C4-2B (cell line): ENCODE data around the gene NPIPB4.
"Not testable (repeated sequence)": the region's sequence is repeated elsewhere in the genome, so short reads cannot be mapped to it uniquely, and the experiment has no call there.

ENCODE experiments used
- H3K27ac ChIP-seq: fragments of 450-650 bp; 2 replicates; pipeline ENCODE4 v1.5.1; 2017

Gene NPIPB4

GRCh38 chr16:21857656-21858055 is at the start of gene NPIPB4:
Gene NPIPB4 (minus strand): TSS chr16:21857756. CDS start chr16:21857378, 378 bp downstream.
- H3K27ac ChIP-seq: not testable (repeated sequence)

- H3K27ac ChIP-seq: not testable (repeated sequence)
Measured at GRCh38 chr16:21898998-21899397, 41.4 kb upstream of the NPIPB4 start.

- not testable (repeated sequence) for H3K27ac ChIP-seq
Measured at GRCh38 chr16:21881988-21882387, 24.4 kb upstream of the NPIPB4 start.

- not testable (repeated sequence) for H3K27ac ChIP-seq
Measured at GRCh38 chr16:21837186-21837585, 20.4 kb downstream of the NPIPB4 start.

- H3K27ac ChIP-seq: not testable (repeated sequence)
Measured at GRCh38 chr16:21836334-21836733, 21.2 kb downstream of the NPIPB4 start.

- H3K27ac ChIP-seq: not testable (repeated sequence)
Measured at GRCh38 chr16:21835747-21836146, 21.8 kb downstream of the NPIPB4 start.

GRCh38 chr16:21834211-21834610 is 23.3 kb downstream of the NPIPB4 start:
- not testable (repeated sequence) for H3K27ac ChIP-seq

- not testable (repeated sequence) for H3K27ac ChIP-seq
Measured at GRCh38 chr16:21829929-21830328, 27.6 kb downstream of the NPIPB4 start.

GRCh38 chr16:21826067-21826706 is 31.4 kb downstream of the NPIPB4 start:
- not testable (repeated sequence) for H3K27ac ChIP-seq

GRCh38 chr16:21825526-21825925 is 32.0 kb downstream of the NPIPB4 start:
- not testable (repeated sequence) for H3K27ac ChIP-seq

GRCh38 chr16:21823258-21823657 is 34.3 kb downstream of the NPIPB4 start:
- H3K27ac ChIP-seq: not testable (repeated sequence)

- not testable (repeated sequence) for H3K27ac ChIP-seq
Measured at GRCh38 chr16:21820908-21821465, 36.6 kb downstream of the NPIPB4 start.

- not testable (repeated sequence) for H3K27ac ChIP-seq
Measured at GRCh38 chr16:21820028-21820907, 37.3 kb downstream of the NPIPB4 start.

GRCh38 chr16:21819617-21820016 is 37.9 kb downstream of the NPIPB4 start:
- not testable (repeated sequence) for H3K27ac ChIP-seq

GRCh38 chr16:21817012-21817411 is 40.5 kb downstream of the NPIPB4 start:
- not testable (repeated sequence) for H3K27ac ChIP-seq

- H3K27ac ChIP-seq: not testable (repeated sequence)
Measured at GRCh38 chr16:21815694-21816093, 41.9 kb downstream of the NPIPB4 start.

GRCh38 chr16:21802375-21802663 is 55.2 kb downstream of the NPIPB4 start:
- not testable (repeated sequence) for H3K27ac ChIP-seq
